G401 (cell line): ENCODE data around the gene ZNF512. TPM values are rescaled to one million over a fixed set of nuclear protein-coding genes. Genes with fewer than 3 reads are reported as not detected.
"Not testable (repeated sequence)": the region's sequence is repeated elsewhere in the genome, so short reads cannot be mapped to it uniquely, and the experiment has no call there.

Experiments
- DNase-seq: peaks from one replicate; pipeline ENCODE4 v3.0.0-alpha.2; 2015; ENCODE audit warnings: low spot score
- in situ Hi-C: cut with HindIII; loops from 2 replicates; pipeline ENCODE4 v1.10.0; 2016; ENCODE audit warnings: low sequenced_read_pairs, mixed read lengths
- total RNA-seq: library from RNA; depleted of rRNA; stranded (reverse); fragments of >200 nt; shearing (Covaris generic); gene quantifications from 2 replicates; pipeline ENCODE4 v1.2.3, GENCODE V29; 2014; rRNA removed

ZNF512 gene
- not detected in 2 replicates for total RNA-seq

GRCh38 chr2:27582695-27583389 lies at the start of gene ZNF512:
Gene ZNF512, plus strand, starts transcription at chr2:27583042. Its CDS starts 71 bp downstream, at chr2:27583113.
- in situ Hi-C loops: no loop called here
- DNase-seq: peak; percentile 86

DNA sequence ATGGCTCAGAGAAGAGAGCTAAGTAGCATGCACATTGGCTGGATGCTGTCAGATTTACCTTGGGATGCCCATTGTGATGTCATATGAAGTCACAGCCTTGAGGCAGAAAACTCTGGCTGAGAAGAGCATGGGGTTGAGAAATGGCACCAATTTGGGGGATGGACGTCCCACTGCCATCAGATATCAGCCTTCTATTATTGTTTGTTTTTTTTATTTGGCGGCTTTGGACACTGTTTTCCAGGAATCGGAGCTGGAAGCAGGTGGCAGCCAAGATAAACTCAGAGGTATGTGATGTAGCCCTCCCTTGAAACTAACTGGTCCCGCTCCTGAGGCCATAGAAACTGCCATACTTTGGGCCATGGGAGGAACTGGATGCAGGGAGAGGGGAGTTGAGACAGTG lies 45.6 kb upstream of the ZNF512 start:
- no peak for DNase-seq
- in situ Hi-C loops: no loop called here

- in situ Hi-C loops, DNase-seq: not testable (repeated sequence)
Observed at GRCh38 chr2:27538839-27539450, 43.9 kb upstream of the ZNF512 start.

DNA sequence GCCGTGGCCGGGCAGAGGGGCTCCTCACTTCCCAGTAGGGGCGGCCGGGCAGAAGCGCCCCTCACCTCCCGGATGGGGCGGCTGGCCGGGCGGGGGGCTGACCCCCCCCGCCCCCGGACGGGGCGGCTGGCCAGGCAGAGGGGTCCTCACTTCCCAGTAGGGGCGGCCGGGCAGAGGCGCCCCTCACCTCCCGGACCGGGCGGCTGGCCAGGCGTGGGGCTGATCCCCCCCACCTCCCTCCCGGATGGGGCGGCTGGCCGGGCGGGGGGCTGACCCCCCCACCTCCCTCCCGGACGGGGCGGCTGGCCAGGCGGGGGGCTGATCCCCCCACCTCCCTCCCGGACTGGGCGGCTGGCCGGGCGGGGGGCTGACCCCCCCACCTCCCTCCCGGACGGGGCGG lies 43.2 kb upstream of the ZNF512 start:
- in situ Hi-C loops, DNase-seq: not testable (repeated sequence)

- in situ Hi-C loops: no loop called here
- DNase-seq: no peak
Observed at GRCh38 chr2:27544143-27544821, 38.6 kb upstream of the ZNF512 start.

DNA sequence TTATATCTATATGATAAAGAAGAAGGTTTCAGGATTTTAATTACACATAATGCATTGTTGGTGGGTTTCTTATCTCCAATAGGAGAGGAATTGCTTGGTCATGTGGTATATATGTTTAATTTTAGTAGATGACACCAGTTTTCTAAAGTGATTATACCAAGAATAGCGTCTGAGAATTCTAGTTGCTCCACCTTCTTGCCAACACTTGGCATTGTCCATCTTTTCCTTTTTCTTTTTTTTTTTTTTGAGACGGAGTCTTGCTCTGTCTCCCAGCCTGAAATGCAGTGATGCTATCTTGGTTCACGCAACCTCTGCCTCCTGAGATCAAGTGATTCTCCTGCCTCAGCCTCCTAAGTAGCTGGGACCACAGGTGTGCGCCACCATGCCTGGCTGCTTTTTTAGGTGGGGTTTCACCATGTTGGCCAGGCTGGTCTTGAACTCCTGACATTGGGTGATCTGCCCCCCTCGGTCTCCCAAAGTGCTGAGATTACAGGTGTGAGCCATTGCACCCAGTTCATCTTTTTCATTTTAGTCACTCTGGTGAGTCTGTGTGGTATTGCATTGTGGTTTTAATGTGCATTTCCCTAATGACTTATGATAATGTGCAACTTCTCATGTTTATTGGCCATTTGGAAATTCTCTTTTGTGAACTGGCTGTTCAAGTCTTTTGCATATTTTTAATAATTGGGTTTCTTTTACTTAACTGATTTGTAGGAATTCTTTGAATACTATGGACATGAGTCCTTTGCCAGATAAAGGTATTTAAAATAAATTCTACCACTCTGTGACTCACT lies 37.3 kb upstream of the ZNF512 start:
- no peak for DNase-seq
- in situ Hi-C loops: no loop called here

DNA sequence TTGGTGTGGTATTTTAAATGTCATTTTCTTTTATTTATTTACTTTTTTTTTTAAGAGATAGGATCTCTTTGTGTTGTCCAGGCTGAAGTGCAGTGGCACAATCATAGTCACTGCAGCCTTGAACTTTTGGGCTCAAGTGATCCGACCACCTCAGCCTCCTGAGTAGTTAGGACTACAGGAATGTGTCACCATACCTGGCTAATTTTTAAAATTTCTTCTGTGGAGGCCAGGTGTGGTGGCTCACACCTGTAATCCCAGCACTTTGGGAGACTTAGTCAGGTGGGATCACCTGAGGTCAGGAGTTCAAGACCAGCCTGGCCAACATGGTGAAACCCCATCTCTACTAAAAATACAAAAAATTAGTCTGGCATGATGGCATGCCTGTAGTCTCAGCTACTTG lies 33.5 kb upstream of the ZNF512 start:
- in situ Hi-C loops: no loop called here
- no peak for DNase-seq

DNA sequence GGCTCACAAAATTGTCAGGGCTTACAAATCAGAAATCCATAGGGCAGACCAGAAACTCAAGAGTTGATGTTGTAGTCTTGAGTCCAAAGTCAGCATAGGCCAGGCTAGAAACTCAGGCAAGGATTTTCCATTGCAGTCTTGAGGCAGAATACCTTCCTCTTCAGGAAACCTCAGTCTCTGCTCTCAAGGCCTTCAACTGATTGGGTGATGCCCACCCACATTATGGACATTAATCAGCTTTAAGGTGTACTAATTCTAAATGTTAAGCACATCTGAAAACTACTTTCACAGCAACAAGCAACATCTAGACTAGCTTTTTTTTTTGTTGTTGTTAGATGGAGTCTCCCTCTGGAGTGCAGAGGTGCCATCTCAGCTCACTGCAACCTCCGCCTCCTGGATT lies 31.3 kb upstream of the ZNF512 start:
- DNase-seq: no peak
- in situ Hi-C loops: no loop called here

- no peak for DNase-seq
- in situ Hi-C loops: no loop called here
Observed at GRCh38 chr2:27552941-27553340, 29.9 kb upstream of the ZNF512 start.

- DNase-seq, in situ Hi-C loops: not testable (repeated sequence)
Observed at GRCh38 chr2:27554451-27554850, 28.4 kb upstream of the ZNF512 start.

DNA sequence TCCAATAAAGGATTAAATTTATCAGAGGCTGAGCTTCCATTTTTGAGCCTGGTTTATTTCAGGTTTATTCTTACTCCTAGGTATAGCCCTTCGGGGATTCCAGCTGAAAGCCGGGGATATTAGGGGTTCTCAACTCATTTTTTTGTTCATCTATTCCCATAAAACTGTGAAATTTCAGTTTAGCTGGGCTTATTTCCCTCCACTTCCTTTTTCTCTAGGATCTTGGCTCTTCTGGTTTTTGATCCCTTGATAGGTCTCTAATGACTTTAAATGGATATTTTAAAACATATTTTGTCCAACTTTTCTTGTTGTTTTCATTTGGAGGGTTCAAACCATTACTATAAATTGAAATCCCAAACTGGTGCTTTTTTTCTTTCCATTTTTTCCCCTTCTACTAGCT lies 23.6 kb upstream of the ZNF512 start:
- in situ Hi-C loops: no loop called here

GRCh38 chr2:27561060-27561459 lies 21.8 kb upstream of the ZNF512 start:
- DNase-seq: no peak

More for the DNA sequence above, 23.6 kb upstream of the ZNF512 start:
- no peak for DNase-seq

GRCh38 chr2:27566628-27567027 lies 16.2 kb upstream of the ZNF512 start:
- no peak for DNase-seq
- in situ Hi-C loops: no loop called here

More at GRCh38 chr2:27561060-27561459, 21.8 kb upstream of the ZNF512 start:
- in situ Hi-C loops: no loop called here

GRCh38 chr2:27569398-27569797 lies 13.4 kb upstream of the ZNF512 start:
- in situ Hi-C loops: no loop called here
- no peak for DNase-seq

DNA sequence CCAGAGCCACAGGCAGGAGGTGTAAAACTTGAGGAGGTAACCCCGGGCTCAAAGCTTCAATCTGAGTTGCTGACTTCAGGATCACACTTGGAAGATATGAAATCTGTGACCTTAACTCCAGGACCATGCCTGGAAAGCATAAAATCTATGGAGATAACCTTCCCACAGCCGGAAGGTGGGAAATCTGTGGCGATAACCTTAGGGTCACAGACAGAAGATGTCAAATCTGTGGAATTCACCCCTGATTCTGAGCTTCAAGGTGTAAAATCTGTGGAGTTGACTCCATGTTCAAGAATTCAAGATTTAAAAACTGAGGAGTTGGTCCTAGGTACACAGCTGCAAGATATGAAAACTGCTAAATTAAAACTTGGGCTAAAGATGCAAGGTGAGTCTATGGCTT lies 11.6 kb upstream of the ZNF512 start:
- DNase-seq: no peak
- in situ Hi-C loops: no loop called here

DNA sequence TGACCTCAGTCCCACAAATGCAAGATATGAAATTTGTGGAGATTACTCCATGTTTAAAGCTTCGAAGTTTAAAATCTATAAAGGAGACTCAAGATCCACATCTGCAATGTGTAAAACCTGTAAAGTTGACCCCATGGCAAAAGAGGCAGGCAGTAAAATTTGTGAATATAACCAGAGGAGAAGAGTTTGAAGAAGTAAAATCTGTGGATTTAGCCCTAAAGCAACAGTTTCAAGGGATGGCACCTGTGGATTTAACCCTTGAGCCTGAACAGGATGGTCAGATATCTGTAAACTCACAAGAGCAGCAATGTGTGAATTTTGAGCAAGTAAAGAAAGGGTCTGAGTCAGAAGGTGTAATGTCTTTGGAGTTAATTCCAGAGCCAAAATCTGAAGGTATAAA lies 11.2 kb upstream of the ZNF512 start:
- in situ Hi-C loops: no loop called here
- no peak for DNase-seq

DNA sequence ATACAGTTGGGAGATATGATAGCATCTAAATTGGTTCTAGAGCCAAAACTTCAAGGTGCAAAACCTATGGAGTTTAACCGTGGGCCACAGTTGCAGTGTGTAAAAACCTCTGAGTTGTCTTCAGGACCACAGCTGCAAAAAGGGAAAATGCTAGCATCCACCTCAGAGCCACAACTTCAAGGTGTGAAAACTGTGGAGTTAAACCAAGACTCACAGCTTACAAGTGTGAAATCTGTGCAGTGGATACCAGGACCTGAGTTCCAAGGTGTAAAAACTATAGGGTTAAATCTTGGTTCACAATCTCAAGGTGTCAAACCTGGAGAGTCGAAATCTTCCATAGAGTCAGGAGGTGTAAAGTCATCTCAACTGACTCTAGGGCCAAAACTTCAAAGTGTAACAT lies 10.4 kb upstream of the ZNF512 start:
- DNase-seq: no peak
- in situ Hi-C loops: no loop called here

GRCh38 chr2:27572998-27573429 lies 9.8 kb upstream of the ZNF512 start:
- DNase-seq: no peak
- in situ Hi-C loops: no loop called here

- in situ Hi-C loops: no loop called here
- DNase-seq: no peak
Observed at GRCh38 chr2:27573452-27573851, 9.4 kb upstream of the ZNF512 start.
